Retinal pigment epithelial cell (primary cell): ENCODE data around the gene ZNF326.

Experiments
- DNase-seq: peaks from one replicate; pipeline ENCODE4 v3.0.0-alpha.2; 2010; ENCODE audit warnings: low read depth
- H3K4me3 ChIP-seq: 2 replicates; pipeline ENCODE4 v1.5.1; 2011; ENCODE audit warnings: mild to moderate bottlenecking, low read length, control low read depth, moderate library complexity
- TF ChIP-seq, protein P1 (sequence below): conservative IDR thresholded peaks from 2 replicates; pipeline ENCODE4 v1.5.1; 2011; ENCODE audit warnings: low read depth, low read length, control low read depth, inconsistent platforms

ZNF326 gene

DNA sequence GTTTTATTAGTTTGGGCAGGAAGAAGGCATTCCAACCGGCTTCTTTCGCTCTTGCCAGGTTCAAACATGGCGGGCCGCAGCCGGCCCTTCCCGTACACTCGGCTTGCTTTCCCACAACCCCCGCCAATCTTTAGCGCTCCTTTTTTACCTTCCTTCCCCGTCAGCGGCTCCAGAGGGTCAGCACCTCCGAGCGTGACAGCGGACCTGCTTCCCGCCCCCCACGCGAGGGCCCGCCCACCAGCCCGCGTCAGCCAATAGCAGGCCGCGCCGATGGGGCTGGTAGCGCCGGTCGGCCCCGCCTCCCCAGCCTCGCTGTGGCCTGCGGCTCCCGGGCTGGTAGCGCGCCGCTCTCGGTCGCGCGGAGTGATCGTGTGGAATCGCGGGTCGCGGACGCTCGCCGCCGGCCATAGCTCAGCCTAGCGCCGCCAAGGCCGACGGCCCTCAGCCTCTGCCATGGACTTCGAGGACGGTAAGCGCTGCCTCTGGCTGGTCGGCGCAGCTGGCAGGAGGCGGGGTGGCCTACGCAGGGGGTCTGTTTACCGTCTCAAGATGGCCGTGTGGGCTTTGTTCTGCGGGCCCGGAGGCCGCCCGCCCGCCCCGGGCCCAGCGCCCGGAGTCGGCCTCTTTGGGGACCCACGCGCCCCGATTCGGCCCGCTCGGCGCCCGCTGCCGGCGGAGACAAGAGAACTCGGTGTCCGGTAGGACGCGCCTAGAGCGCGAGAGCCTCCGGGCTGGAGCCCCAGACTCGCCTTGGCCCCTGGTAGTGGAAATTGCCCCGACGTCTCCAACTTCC lies at the start of gene ZNF326:
Gene ZNF326, plus strand, starts transcription at position 306 of the 793 bp plus-strand sequence. Its CDS starts 148 bp downstream, at position 454.
- H3K4me3 ChIP-seq: peak within 1 kb of the TSS; percentile 97
- peak; percentile 95 for DNase-seq
- TF ChIP-seq, protein P1, sequence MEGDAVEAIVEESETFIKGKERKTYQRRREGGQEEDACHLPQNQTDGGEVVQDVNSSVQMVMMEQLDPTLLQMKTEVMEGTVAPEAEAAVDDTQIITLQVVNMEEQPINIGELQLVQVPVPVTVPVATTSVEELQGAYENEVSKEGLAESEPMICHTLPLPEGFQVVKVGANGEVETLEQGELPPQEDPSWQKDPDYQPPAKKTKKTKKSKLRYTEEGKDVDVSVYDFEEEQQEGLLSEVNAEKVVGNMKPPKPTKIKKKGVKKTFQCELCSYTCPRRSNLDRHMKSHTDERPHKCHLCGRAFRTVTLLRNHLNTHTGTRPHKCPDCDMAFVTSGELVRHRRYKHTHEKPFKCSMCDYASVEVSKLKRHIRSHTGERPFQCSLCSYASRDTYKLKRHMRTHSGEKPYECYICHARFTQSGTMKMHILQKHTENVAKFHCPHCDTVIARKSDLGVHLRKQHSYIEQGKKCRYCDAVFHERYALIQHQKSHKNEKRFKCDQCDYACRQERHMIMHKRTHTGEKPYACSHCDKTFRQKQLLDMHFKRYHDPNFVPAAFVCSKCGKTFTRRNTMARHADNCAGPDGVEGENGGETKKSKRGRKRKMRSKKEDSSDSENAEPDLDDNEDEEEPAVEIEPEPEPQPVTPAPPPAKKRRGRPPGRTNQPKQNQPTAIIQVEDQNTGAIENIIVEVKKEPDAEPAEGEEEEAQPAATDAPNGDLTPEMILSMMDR: no peak

GRCh38 chr1:89945852-89946476 lies 48.9 kb upstream of the ZNF326 start:
- TF ChIP-seq, protein P1: no peak
- DNase-seq: no peak
- H3K4me3 ChIP-seq: no peak overlapping the region

- TF ChIP-seq, protein P1: no peak
- no peak overlapping the region for H3K4me3 ChIP-seq
- no peak for DNase-seq
Observed at GRCh38 chr1:89946532-89946931, 48.4 kb upstream of the ZNF326 start.

DNA sequence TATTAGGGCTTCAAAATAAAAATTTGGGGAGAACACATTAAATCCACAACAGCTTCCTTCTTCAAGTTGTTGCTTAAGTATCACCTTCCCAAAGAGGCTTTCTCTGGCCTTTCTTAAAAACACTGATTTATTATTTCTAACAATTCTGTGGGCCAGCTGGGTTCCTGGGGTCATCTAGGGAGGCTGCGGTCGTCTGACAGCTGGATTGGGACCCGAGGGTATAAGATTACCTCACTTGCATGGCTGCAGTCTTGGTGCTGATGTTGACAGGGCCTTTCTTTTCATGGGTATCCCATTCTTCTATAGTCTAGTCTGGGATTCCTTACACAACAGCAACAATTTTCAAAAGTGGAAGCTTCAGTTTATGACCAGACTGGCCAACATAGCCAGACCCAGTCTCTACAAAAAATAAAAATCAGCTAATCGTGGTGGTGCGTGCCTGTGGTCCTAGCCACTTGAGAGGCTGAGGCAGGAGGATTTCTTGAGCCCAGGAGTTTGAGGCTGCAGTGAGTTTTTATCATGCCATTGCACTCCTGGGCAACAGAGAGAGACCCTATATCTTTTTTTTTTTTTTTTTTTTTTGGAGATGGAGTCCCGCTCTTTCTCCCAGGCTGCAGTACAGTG lies 46.1 kb upstream of the ZNF326 start:
- TF ChIP-seq, protein P1: no peak
- no peak for DNase-seq
- no peak overlapping the region for H3K4me3 ChIP-seq

DNA sequence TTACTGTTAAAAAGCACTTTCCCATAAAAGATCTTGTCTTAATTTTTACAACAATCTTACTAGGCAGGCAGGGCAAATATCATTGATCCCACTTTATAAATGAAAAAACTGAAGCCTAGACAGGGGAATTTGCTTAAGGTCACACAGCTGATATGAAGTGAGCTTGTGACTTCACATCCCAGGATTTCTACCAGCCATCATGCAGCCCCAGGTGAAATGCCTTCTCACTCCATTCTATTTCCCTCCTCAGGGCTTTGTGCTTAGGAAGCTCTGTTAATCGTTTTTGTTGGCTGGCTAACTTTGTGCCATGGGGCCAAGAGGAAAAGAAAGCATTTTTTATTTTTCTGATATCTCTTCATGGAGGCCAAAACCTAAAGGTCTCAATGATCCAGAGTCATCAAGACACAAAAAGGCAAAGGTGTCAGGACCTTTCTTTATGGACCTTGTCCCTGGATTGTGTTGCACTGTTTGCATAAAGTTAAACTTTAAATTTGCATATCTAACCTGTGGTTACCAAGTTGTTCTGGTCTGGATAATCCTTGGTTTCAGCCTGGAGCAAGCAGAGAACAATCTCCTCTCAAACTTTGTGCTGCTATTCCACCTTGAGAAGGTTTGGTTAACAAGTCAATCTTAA lies 44.8 kb upstream of the ZNF326 start:
- no peak overlapping the region for H3K4me3 ChIP-seq
- DNase-seq: no peak
- TF ChIP-seq, protein P1: no peak

DNA sequence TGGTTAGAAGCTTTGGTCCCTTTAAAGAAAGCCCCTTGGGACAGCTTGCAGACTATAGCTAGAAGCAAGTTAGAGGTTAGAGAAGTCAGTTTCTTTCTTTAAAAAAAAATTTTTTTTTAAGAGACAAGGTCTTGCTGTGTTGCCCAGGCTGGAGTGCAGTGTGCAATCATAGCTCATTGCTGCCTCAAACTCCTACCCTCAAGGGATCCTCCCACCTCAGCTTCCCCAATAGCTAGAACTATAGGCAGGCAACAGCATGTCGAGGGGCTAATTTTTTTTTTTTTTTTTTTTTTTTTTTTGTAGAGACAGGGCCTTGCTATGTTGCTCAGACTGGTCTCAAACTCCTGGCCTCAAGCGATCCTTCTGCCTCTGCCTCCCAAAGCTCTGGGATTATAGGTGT lies 44.2 kb upstream of the ZNF326 start:
- TF ChIP-seq, protein P1: no peak
- DNase-seq: no peak
- H3K4me3 ChIP-seq: no peak overlapping the region
